HCT116 (cell line): ENCODE measurements around the gene ABCA8. TPM values are rescaled to one million over a fixed set of nuclear protein-coding genes. Genes with fewer than 3 reads are reported as not detected.

ENCODE experiments used
- ATAC-seq: fragments of 200-7000 bp; cut with Tn5 transposase; 2 replicates; pipeline ENCODE4 v1.9.1; 2020; ENCODE audit warnings: mild to moderate bottlenecking, moderate library complexity
- BruUV-seq: library from RNA; stranded (reverse); fragments of 400-500 nt; replicated peaks from 2 replicates; lab custom pipeline; 2021; lab: Mats Ljungman, UMichigan
- CTCF ChIA-PET: fragments of 300-600 bp; sonication (Branson Sonifier 250); formaldehyde crosslinking; loops from one replicate; lab custom pipeline; 2021; ENCODE audit warnings: antibody characterized with exemption; lab: Charles Lee
- POLR2A ChIA-PET: fragments of 300-600, 350-600 bp; sonication (Branson Sonifier 250); formaldehyde crosslinking; loops from one replicate; lab custom pipeline; 2021; ENCODE audit warnings: antibody characterized with exemption; lab: Charles Lee
- RAD21 ChIA-PET, 2 experiments: fragments of 300-600 bp; sonication (Branson Sonifier 250); formaldehyde crosslinking; loops; one replicate each; lab custom pipeline; 2023; ENCODE audit warnings: low total read pairs in 2 of 2; ENCODE audit not compliant: uncharacterized antibody in 2 of 2, unreplicated experiment in 2 of 2, low non-redundant PET in 1 of 2; lab: Charles Lee
- DNase-seq: peaks from one replicate; pipeline ENCODE4 v3.0.0-alpha.2; 2010; ENCODE audit warnings: low read depth, low spot score
- H2AFZ ChIP-seq: fragments of 200-600 bp; shearing (Covaris generic), sonication (generic); 2 replicates; pipeline ENCODE4 v1.6.1; 2017; ENCODE audit warnings: low read depth, mixed run types, mixed read lengths, antibody characterized with exemption, low read length; ENCODE audit not compliant: poor library complexity, severe bottlenecking
- H3K27ac ChIP-seq: 2 replicates; pipeline ENCODE4 v1.5.1; 2012; ENCODE audit warnings: low read depth, low read length
- H3K27me3 ChIP-seq: fragments of 200-600 bp; sonication (generic); 2 replicates; pipeline ENCODE4 v1.6.1; 2016; ENCODE audit warnings: mixed run types, low read length, mixed read lengths; ENCODE audit not compliant: insufficient read depth
- H3K36me3 ChIP-seq, 2 experiments: fragments of 200-500 bp in 1 of 2; fragments of 200-600 bp in 1 of 2; sonication (Bioruptor generic) in 1 of 2; sonication (generic) in 1 of 2; 2 replicates each; pipeline versions ENCODE4 v1.5.1 to v1.6.1; 2014 to 2016; ENCODE audit warnings: low read length in 2 of 2, inconsistent platforms in 1 of 2, mixed read lengths in 1 of 2, mixed run types in 1 of 2; ENCODE audit not compliant: insufficient read depth in 2 of 2, control insufficient read depth in 1 of 2
- H3K4me1 ChIP-seq, 2 experiments: fragments of 200-600 bp in 1 of 2; sonication (generic) in 1 of 2; 2 replicates each; pipeline versions ENCODE4 v1.5.1 to v1.6.1; 2012 to 2017; ENCODE audit warnings: low read length in 2 of 2, inconsistent platforms in 1 of 2, mild to moderate bottlenecking in 1 of 2, mixed read lengths in 1 of 2, mixed run types in 1 of 2, moderate library complexity in 1 of 2; ENCODE audit not compliant: insufficient read depth in 2 of 2, control insufficient read depth in 1 of 2
- H3K4me2 ChIP-seq: fragments of 200-600 bp; sonication (generic); 2 replicates; pipeline ENCODE4 v1.6.1; 2017; ENCODE audit warnings: mixed run types, low read length, mixed read lengths
- H3K4me3 ChIP-seq, 2 experiments: fragments of 200-600 bp in 1 of 2; sonication (generic) in 1 of 2; replicated peaks in 1 of 2; 2 replicates each; pipeline ENCODE4 v1.5.1; 2011 to 2016; ENCODE audit warnings: low read length in 2 of 2, control low read depth in 1 of 2, low read depth in 1 of 2, mild to moderate bottlenecking in 1 of 2, mixed read lengths in 1 of 2, mixed run types in 1 of 2
- H3K79me2 ChIP-seq: fragments of 200-600 bp; sonication (generic); 2 replicates; pipeline ENCODE4 v1.6.1; 2017; ENCODE audit warnings: mild to moderate bottlenecking, mixed run types, low read length, moderate library complexity, mixed read lengths; ENCODE audit not compliant: insufficient read depth
- H3K9ac ChIP-seq: fragments of 200-600 bp; sonication (generic); 2 replicates; pipeline ENCODE4 v1.6.1; 2016; ENCODE audit warnings: low read length, mixed read lengths
- H3K9me2 ChIP-seq: fragments of 200-600 bp; sonication (generic), shearing (Covaris generic); 2 replicates; pipeline ENCODE4 v1.6.1; 2017; ENCODE audit warnings: mixed run types, mild to moderate bottlenecking, moderate library complexity; ENCODE audit not compliant: insufficient read depth
- H3K9me3 ChIP-seq, 2 experiments: fragments of 200-500 bp in 1 of 2; fragments of 200-600 bp in 1 of 2; sonication (Bioruptor generic) in 1 of 2; sonication (generic) in 1 of 2; 2 replicates each; pipeline ENCODE4 v1.6.1; 2014 to 2017; ENCODE audit warnings: low read length in 2 of 2, mixed read lengths in 2 of 2, inconsistent platforms in 1 of 2, low read depth in 1 of 2, mild to moderate bottlenecking in 1 of 2, mixed run types in 1 of 2, moderate library complexity in 1 of 2; ENCODE audit not compliant: control insufficient read depth in 1 of 2, insufficient read depth in 1 of 2
- H4K20me1 ChIP-seq: fragments of 200-600 bp; sonication (generic), shearing (Covaris generic); 2 replicates; pipeline ENCODE4 v1.6.1; 2017; ENCODE audit warnings: mixed run types, mild to moderate bottlenecking, moderate library complexity; ENCODE audit not compliant: insufficient read depth
- CBX3 ChIP-seq: IDR thresholded peaks from 2 replicates; pipeline ENCODE4 v1.6.1; 2012; ENCODE audit warnings: low read depth
- CEBPB ChIP-seq: IDR thresholded peaks from 2 replicates; pipeline ENCODE4 v1.6.1; 2012; ENCODE audit warnings: low read depth
- EZH2phosphoT487 ChIP-seq: fragments of 200-600 bp; IDR thresholded peaks from 2 replicates; pipeline ENCODE4 v1.6.1; 2018; ENCODE audit warnings: antibody characterized with exemption, borderline replicate concordance
- FOSL1 ChIP-seq: IDR thresholded peaks from 2 replicates; pipeline ENCODE4 v1.6.1; 2012; ENCODE audit warnings: low read depth
- POLR2A ChIP-seq: IDR thresholded peaks from 2 replicates; pipeline ENCODE4 v1.7.0; 2011; ENCODE audit warnings: borderline replicate concordance; ENCODE audit not compliant: insufficient read depth, insufficient read length; ENCODE audit errors: extremely low read depth
- POLR2AphosphoS5 ChIP-seq: IDR thresholded peaks from 2 replicates; pipeline ENCODE4 v1.6.1; 2011; ENCODE audit warnings: mild to moderate bottlenecking, low read depth, low read length, moderate library complexity
- RAD21 ChIP-seq: IDR thresholded peaks from 2 replicates; pipeline ENCODE4 v1.6.1; 2012; ENCODE audit warnings: low read depth, mild to moderate bottlenecking
- ZFX ChIP-seq: fragments of 450-650 bp; IDR thresholded peaks from 2 replicates; pipeline ENCODE4 v1.6.1; 2017
- ZNF274 ChIP-seq: fragments of 200-500 bp; sonication (Bioruptor generic); IDR thresholded peaks from 2 replicates; pipeline ENCODE4 v1.6.1; 2014; ENCODE audit warnings: mild to moderate bottlenecking, low read depth, low read length, inconsistent platforms
- intact Hi-C: fragments of 100-400 bp; cut with micrococcal nuclease; formaldehyde crosslinking; loops from 2 replicates; pipeline ENCODE4 v1.10.0; 2022
- total RNA-seq: library from RNA; stranded (reverse); gene quantifications from one replicate; pipeline ENCODE4 v1.2.1, GENCODE V29; 2021; ENCODE audit not compliant: unreplicated experiment
- TF ChIP-seq, protein P1 (sequence below): IDR thresholded peaks from 2 replicates; pipeline ENCODE4 v1.6.1; 2012
- TF ChIP-seq, protein P2 (sequence below), 3 experiments: fragments of 200-600 bp in 1 of 3; sonication (generic) in 1 of 3; IDR thresholded peaks in 2 of 3; conservative IDR thresholded peaks in 1 of 3; 2 replicates each; pipeline ENCODE4 v1.5.1; 2012 to 2017; ENCODE audit warnings: low read depth in 2 of 3, low read length in 2 of 3, antibody characterized with exemption in 1 of 3, borderline replicate concordance in 1 of 3, control low read depth in 1 of 3, mild to moderate bottlenecking in 1 of 3, mixed read lengths in 1 of 3, mixed run types in 1 of 3, moderate library complexity in 1 of 3; ENCODE audit not compliant: insufficient read depth in 1 of 3

ABCA8 gene
- total RNA-seq, 1 experiment from 2014 or later, result 0.44 TPM

DNA sequence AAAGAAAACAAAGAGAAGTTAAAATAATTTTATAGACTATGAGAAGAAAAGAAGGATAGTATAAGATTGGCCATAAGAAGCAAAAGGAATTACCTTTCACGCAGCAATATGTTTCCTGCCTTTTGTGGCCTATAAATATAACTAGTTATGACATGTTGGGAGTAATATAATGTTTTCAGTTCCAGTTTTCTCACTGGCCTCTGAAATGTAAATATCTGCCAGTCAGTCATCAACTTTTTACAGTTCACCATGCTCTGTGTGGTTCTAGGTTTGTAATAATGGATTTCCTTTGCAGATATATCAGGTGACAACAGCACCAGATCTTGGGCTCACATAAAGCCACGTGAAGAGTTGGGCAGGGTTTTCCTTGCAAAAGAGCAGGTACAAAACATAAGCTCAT is 94.3 kb downstream of the ABCA8 start:
- H3K4me3 ChIP-seq, result no peak overlapping the region
- no peak for DNase-seq
- no TSS peak for BruUV-seq
- no peaks in the 10 kb centered on the region for H3K79me2 ChIP-seq
- H3K27me3 ChIP-seq, result no peaks in the 10 kb centered on the region
- CTCF ChIA-PET, result no interaction called here
- no peaks in the 10 kb centered on the region for H3K4me1 ChIP-seq
- intact Hi-C loops, result no loop called here
- H3K4me2 ChIP-seq, result no peak overlapping the region
- no peaks in the 10 kb centered on the region for H4K20me1 ChIP-seq
- no peaks in the 10 kb centered on the region for H3K9me2 ChIP-seq
- H3K27ac ChIP-seq, result no peak overlapping the region
- RAD21 ChIA-PET, result no interaction called here
- ATAC-seq, result no peak
- no peak for TF ChIP-seq ZFX
- TF ChIP-seq CBX3, result no peak
- TF ChIP-seq, protein P1, sequence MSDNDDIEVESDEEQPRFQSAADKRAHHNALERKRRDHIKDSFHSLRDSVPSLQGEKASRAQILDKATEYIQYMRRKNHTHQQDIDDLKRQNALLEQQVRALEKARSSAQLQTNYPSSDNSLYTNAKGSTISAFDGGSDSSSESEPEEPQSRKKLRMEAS, result no peak
- no peak for TF ChIP-seq POLR2A
- TF ChIP-seq, protein P2, sequence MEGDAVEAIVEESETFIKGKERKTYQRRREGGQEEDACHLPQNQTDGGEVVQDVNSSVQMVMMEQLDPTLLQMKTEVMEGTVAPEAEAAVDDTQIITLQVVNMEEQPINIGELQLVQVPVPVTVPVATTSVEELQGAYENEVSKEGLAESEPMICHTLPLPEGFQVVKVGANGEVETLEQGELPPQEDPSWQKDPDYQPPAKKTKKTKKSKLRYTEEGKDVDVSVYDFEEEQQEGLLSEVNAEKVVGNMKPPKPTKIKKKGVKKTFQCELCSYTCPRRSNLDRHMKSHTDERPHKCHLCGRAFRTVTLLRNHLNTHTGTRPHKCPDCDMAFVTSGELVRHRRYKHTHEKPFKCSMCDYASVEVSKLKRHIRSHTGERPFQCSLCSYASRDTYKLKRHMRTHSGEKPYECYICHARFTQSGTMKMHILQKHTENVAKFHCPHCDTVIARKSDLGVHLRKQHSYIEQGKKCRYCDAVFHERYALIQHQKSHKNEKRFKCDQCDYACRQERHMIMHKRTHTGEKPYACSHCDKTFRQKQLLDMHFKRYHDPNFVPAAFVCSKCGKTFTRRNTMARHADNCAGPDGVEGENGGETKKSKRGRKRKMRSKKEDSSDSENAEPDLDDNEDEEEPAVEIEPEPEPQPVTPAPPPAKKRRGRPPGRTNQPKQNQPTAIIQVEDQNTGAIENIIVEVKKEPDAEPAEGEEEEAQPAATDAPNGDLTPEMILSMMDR (IDR thresholded peaks at IDR 0.05 in 2 of 3, conservative IDR thresholded peaks at IDR 0.05 in 1 of 3; ENCODE audit: borderline replicate concordance in 1 of 3, insufficient read depth in 1 of 3, low read depth in 2 of 3, low read length in 2 of 3), result no peak
- no peak for TF ChIP-seq CEBPB
- TF ChIP-seq POLR2AphosphoS5, result no peak
- no peak for TF ChIP-seq FOSL1
- no peak for TF ChIP-seq EZH2phosphoT487
- no peak for TF ChIP-seq RAD21
- TF ChIP-seq ZNF274, result no peak
- H3K9ac ChIP-seq, result no peak overlapping the region
- POLR2A ChIA-PET, result no interaction called here
- no peak overlapping the region for H2AFZ ChIP-seq
- H3K36me3 ChIP-seq, result 0 out of 4 replicates have a peak, but pooled peaks cover 0 to 3% of the 10 kb centered on the region in 2 experiments
- 0 out of 4 replicates have a peak, but pooled peaks cover 0 to 5% of the 10 kb centered on the region in 2 experiments for H3K9me3 ChIP-seq
